ENCODE data around the gene AKT3.
"Not testable (repeated sequence)": the region's sequence is repeated elsewhere in the genome, so short reads cannot be mapped to it uniquely, and the experiment has no call there.

The AKT3 gene

GRCh38 chr1:243680860-243681259, 169.2 kb downstream of the AKT3 start:
- no peak for DNase-seq

- DNase-seq = no peak
These were observed 177.4 kb downstream of the AKT3 start for GRCh38 chr1:243672539-243673074.

- DNase-seq = no peak
These were observed 182.5 kb downstream of the AKT3 start for GRCh38 chr1:243667591-243667990.

- DNase-seq = no peak
These were observed 182.9 kb downstream of the AKT3 start for GRCh38 chr1:243667133-243667532.

- no peak for DNase-seq
These were observed 186.4 kb downstream of the AKT3 start for GRCh38 chr1:243663651-243664050.

GRCh38 chr1:243662169-243662568, 187.9 kb downstream of the AKT3 start:
- not testable (repeated sequence) for DNase-seq

GRCh38 chr1:243658594-243659105, 191.4 kb downstream of the AKT3 start:
- no peak for DNase-seq

GRCh38 chr1:243657793-243658192, 192.2 kb downstream of the AKT3 start:
- DNase-seq = no peak

GRCh38 chr1:243649530-243649929, 200.5 kb downstream of the AKT3 start:
- not testable (repeated sequence) for DNase-seq

- DNase-seq = no peak
These were observed 203.2 kb downstream of the AKT3 start for GRCh38 chr1:243646841-243647240.

GRCh38 chr1:243645281-243645680, 204.8 kb downstream of the AKT3 start:
- no peak for DNase-seq

GRCh38 chr1:243642936-243643335, 207.1 kb downstream of the AKT3 start:
- no peak for DNase-seq

GRCh38 chr1:243639027-243639658, 210.9 kb downstream of the AKT3 start:
- DNase-seq = no peak

GRCh38 chr1:243638186-243638585, 211.9 kb downstream of the AKT3 start:
- DNase-seq = no peak

GRCh38 chr1:243628476-243628907, 221.6 kb downstream of the AKT3 start:
- DNase-seq = no peak

- DNase-seq = no peak
These were observed 226.2 kb downstream of the AKT3 start for GRCh38 chr1:243623841-243624240.

GRCh38 chr1:243621973-243622372, 228.1 kb downstream of the AKT3 start:
- DNase-seq = no peak

- no peak for DNase-seq
These were observed 229.9 kb downstream of the AKT3 start for GRCh38 chr1:243620096-243620495.

GRCh38 chr1:243609698-243610097, 240.3 kb downstream of the AKT3 start:
- no peak for DNase-seq

GRCh38 chr1:243605604-243606003, 244.4 kb downstream of the AKT3 start:
- no peak for DNase-seq

- no peak for DNase-seq
These were observed 248.3 kb downstream of the AKT3 start for GRCh38 chr1:243601720-243602119.

- DNase-seq = peak; percentile 35
These were observed 251.6 kb downstream of the AKT3 start for GRCh38 chr1:243598433-243598832.

GRCh38 chr1:243597383-243597782, 252.7 kb downstream of the AKT3 start:
- DNase-seq = no peak

GRCh38 chr1:243596431-243597062, 253.5 kb downstream of the AKT3 start:
- peak; percentile 31 for DNase-seq
